H9 (cell line): ENCODE data around the gene ACVR1. TPM values are rescaled to one million over a fixed set of nuclear protein-coding genes. Genes with fewer than 3 reads are reported as not detected.

Experiments used
- DNase-seq: peaks from one replicate; pipeline ENCODE4 v3.0.0-alpha.2; 2017
- H2AFZ ChIP-seq: one replicate; pipeline ENCODE4 v1.6.1; 2013; ENCODE audit warnings: mild to moderate bottlenecking, low read length, control low read depth, moderate library complexity
- H2AK5ac ChIP-seq: 2 replicates; pipeline ENCODE4 v1.6.1; 2013; ENCODE audit warnings: low read length, control low read depth, mixed read lengths; ENCODE audit not compliant: insufficient read length
- H2BK120ac ChIP-seq: one replicate; pipeline ENCODE4 v1.6.1; 2013; ENCODE audit warnings: low read depth, mild to moderate bottlenecking, low read length, control low read depth, inconsistent platforms; ENCODE audit not compliant: poor library complexity, severe bottlenecking
- H2BK12ac ChIP-seq: 2 replicates; pipeline ENCODE4 v1.6.1; 2013; ENCODE audit warnings: low read length, control low read depth, mixed read lengths, low read depth; ENCODE audit not compliant: insufficient read length
- H2BK15ac ChIP-seq: 2 replicates; pipeline ENCODE4 v1.6.1; 2013; ENCODE audit warnings: low read depth, low read length, control low read depth
- H2BK20ac ChIP-seq: one replicate; pipeline ENCODE4 v1.6.1; 2013; ENCODE audit warnings: low read depth, mild to moderate bottlenecking, low read length, control low read depth, inconsistent platforms; ENCODE audit not compliant: poor library complexity, severe bottlenecking
- H2BK5ac ChIP-seq: 2 replicates; pipeline ENCODE4 v1.6.1; 2013; ENCODE audit warnings: low read length, control low read depth, mixed read lengths; ENCODE audit not compliant: insufficient read length
- H3K14ac ChIP-seq: 2 replicates; pipeline ENCODE4 v1.6.1; 2013; ENCODE audit warnings: low read length, control low read depth; ENCODE audit not compliant: insufficient read depth
- H3K18ac ChIP-seq: 2 replicates; pipeline ENCODE4 v1.6.1; 2013; ENCODE audit warnings: low read depth, mild to moderate bottlenecking, mixed read lengths, low read length, control low read depth; ENCODE audit not compliant: insufficient read length
- H3K23ac ChIP-seq: 2 replicates; pipeline ENCODE4 v1.6.1; 2013; ENCODE audit warnings: low read length, control low read depth, mixed read lengths, low read depth; ENCODE audit not compliant: insufficient read length
- H3K23me2 ChIP-seq: 2 replicates; pipeline ENCODE4 v1.6.1; 2013; ENCODE audit warnings: low read depth, mild to moderate bottlenecking, mixed read lengths, low read length, control low read depth; ENCODE audit not compliant: insufficient read length, poor library complexity, severe bottlenecking
- H3K27ac ChIP-seq: 2 replicates; pipeline ENCODE4 v1.5.1; 2013; ENCODE audit warnings: low read length, control low read depth, mixed read lengths, low read depth; ENCODE audit not compliant: insufficient read length
- H3K27me3 ChIP-seq: 2 replicates; pipeline ENCODE4 v1.6.1; 2013; ENCODE audit warnings: low read length, control low read depth, inconsistent platforms; ENCODE audit not compliant: insufficient read depth
- H3K4ac ChIP-seq: 2 replicates; pipeline ENCODE4 v1.6.1; 2013; ENCODE audit warnings: low read depth, mild to moderate bottlenecking, control low read depth, inconsistent platforms, low read length, moderate library complexity
- H3K4me1 ChIP-seq: 2 replicates; pipeline ENCODE4 v1.6.1; 2013; ENCODE audit warnings: low read length, control low read depth, inconsistent platforms; ENCODE audit not compliant: insufficient read depth
- H3K4me2 ChIP-seq: 2 replicates; pipeline ENCODE4 v1.6.1; 2013; ENCODE audit warnings: low read length, control low read depth, mixed read lengths; ENCODE audit not compliant: insufficient read length, insufficient read depth
- H3K56ac ChIP-seq: 2 replicates; pipeline ENCODE4 v1.6.1; 2013; ENCODE audit warnings: low read depth, mild to moderate bottlenecking, mixed read lengths, low read length, control low read depth; ENCODE audit not compliant: insufficient read length
- H3K79me1 ChIP-seq: 2 replicates; pipeline ENCODE4 v1.6.1; 2013; ENCODE audit warnings: low read depth, mild to moderate bottlenecking, moderate library complexity, low read length, control low read depth, inconsistent platforms; ENCODE audit not compliant: insufficient read depth, poor library complexity, severe bottlenecking
- H3K79me2 ChIP-seq: 2 replicates; pipeline ENCODE4 v1.6.1; 2013; ENCODE audit warnings: low read length, control low read depth, inconsistent platforms; ENCODE audit not compliant: insufficient read depth
- H3K9ac ChIP-seq: 2 replicates; pipeline ENCODE4 v1.6.1; 2013; ENCODE audit warnings: low read length, control low read depth, mixed read lengths; ENCODE audit not compliant: insufficient read length; ENCODE audit errors: extremely low read depth
- H3K9me3 ChIP-seq: one replicate; pipeline ENCODE4 v1.6.1; 2013; ENCODE audit warnings: low read depth, low read length, inconsistent platforms; ENCODE audit not compliant: control insufficient read depth
- H3T11ph ChIP-seq: one replicate; pipeline ENCODE4 v1.6.1; 2013; ENCODE audit warnings: mild to moderate bottlenecking, low read length, control low read depth, inconsistent platforms
- H4K20me1 ChIP-seq: one replicate; pipeline ENCODE4 v1.6.1; 2013; ENCODE audit not compliant: control insufficient read depth, insufficient read length, insufficient read depth
- H4K5ac ChIP-seq: 2 replicates; pipeline ENCODE4 v1.6.1; 2013; ENCODE audit warnings: low read depth, mild to moderate bottlenecking, mixed read lengths, low read length, control low read depth; ENCODE audit not compliant: insufficient read length
- H4K8ac ChIP-seq: replicated peaks from 2 replicates; pipeline ENCODE4 v1.6.1; 2013; ENCODE audit warnings: low read length, control low read depth, mixed read lengths, low read depth; ENCODE audit not compliant: insufficient read length
- H4K91ac ChIP-seq: 2 replicates; pipeline ENCODE4 v1.6.1; 2013; ENCODE audit warnings: low read depth, mild to moderate bottlenecking, moderate library complexity, mixed read lengths, low read length, control low read depth; ENCODE audit not compliant: insufficient read length
- H3K27ac Mint-ChIP-seq, 3 experiments: 2 replicates in 2 of 3; 3 replicates in 1 of 3; pipeline ENCODE4 v1.8.0; 2020 to 2021; ENCODE audit warnings: mixed read lengths in 3 of 3, mild to moderate bottlenecking in 1 of 3, moderate library complexity in 1 of 3
- H3K27me3 Mint-ChIP-seq: 2 replicates; pipeline ENCODE4 v1.8.0; 2021; ENCODE audit warnings: low read depth, mild to moderate bottlenecking, moderate library complexity, mixed read lengths
- H3K36me3 Mint-ChIP-seq, 3 experiments: 2 replicates in 2 of 3; 3 replicates in 1 of 3; pipeline ENCODE4 v1.8.0; 2020 to 2021; ENCODE audit warnings: low read depth in 3 of 3, mixed read lengths in 3 of 3; ENCODE audit not compliant: insufficient read depth in 1 of 3
- H3K4me1 Mint-ChIP-seq, 2 experiments: 2 replicates each; pipeline ENCODE4 v1.8.0; 2020; ENCODE audit warnings: mixed read lengths in 2 of 2
- H3K4me3 Mint-ChIP-seq, 2 experiments: 2 replicates in 1 of 2; 3 replicates in 1 of 2; pipeline ENCODE4 v1.8.0; 2020 to 2021; ENCODE audit warnings: mild to moderate bottlenecking in 2 of 2, mixed read lengths in 2 of 2, moderate library complexity in 1 of 2
- H3K9me3 Mint-ChIP-seq, 2 experiments: 2 replicates in 1 of 2; 3 replicates in 1 of 2; pipeline ENCODE4 v1.8.0; 2020; ENCODE audit warnings: mild to moderate bottlenecking in 2 of 2, mixed read lengths in 2 of 2, moderate library complexity in 1 of 2
- WGBS: extraction: QIAGEN DNeasy Blood & Tissue Kit; methylation state at CpG from one replicate; pipeline ENCODE4 v1.1.7; 2013; ENCODE audit warnings: missing lambda C conversion rate, low lambda C conversion rate, mixed read lengths; ENCODE audit not compliant: insufficient read length; ENCODE audit errors: extremely low coverage; 5-methylcytosine and 5-hydroxymethylcytosine counted together
- total RNA-seq: library from RNA; stranded (reverse); gene quantifications from 2 replicates; pipeline ENCODE4 v1.2.1, GENCODE V29; 2021
- TF ChIP-seq, protein P1 (sequence below): fragments of 200-600 bp; sonication (generic); conservative IDR thresholded peaks from 3 replicates; pipeline ENCODE4 v1.8.0; 2021; ENCODE audit warnings: antibody characterized with exemption, mild to moderate bottlenecking

ACVR1 gene
- total RNA-seq, 1 experiment from 2014 or later: 21.2 TPM

DNA sequence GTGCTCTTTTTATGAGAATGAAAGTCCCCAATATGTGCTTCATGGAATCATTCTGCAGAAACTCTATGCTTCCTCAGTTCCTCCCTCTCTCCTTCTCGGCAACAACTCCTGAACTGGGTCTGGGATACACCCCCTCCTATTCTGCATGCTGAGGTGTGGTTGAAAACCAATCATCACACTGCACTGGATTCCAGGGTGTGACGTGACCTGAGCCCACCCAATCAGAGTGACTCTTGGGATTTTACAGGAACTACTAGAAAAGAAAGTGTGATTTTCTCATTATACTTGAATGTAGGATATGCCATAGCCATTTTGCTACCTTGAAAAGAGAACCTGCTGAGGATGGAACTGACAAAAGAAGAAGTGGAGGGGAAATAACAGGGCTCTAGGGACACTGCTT is 36.3 kb downstream of the ACVR1 start:
- Mint-ChIP-seq H3K4me1 (peaks cover 64% of the 10 kb centered on the region in 2 experiments), H3K9me3 (no peaks in the 10 kb centered on the region), H3K36me3 (no peaks in the 10 kb centered on the region), H3K4me3 (peak overlapping the region in 1 of 2 experiments; percentile 58; a peak in 2 of 5 replicates), H3K27ac (peak overlapping the region in 2 of 3 experiments; percentile 45 to 87; a peak in 3 of 7 replicates), H3K27me3 (no peaks in the 10 kb centered on the region)
- TF ChIP-seq, protein P1, sequence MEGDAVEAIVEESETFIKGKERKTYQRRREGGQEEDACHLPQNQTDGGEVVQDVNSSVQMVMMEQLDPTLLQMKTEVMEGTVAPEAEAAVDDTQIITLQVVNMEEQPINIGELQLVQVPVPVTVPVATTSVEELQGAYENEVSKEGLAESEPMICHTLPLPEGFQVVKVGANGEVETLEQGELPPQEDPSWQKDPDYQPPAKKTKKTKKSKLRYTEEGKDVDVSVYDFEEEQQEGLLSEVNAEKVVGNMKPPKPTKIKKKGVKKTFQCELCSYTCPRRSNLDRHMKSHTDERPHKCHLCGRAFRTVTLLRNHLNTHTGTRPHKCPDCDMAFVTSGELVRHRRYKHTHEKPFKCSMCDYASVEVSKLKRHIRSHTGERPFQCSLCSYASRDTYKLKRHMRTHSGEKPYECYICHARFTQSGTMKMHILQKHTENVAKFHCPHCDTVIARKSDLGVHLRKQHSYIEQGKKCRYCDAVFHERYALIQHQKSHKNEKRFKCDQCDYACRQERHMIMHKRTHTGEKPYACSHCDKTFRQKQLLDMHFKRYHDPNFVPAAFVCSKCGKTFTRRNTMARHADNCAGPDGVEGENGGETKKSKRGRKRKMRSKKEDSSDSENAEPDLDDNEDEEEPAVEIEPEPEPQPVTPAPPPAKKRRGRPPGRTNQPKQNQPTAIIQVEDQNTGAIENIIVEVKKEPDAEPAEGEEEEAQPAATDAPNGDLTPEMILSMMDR: no peak
- DNase-seq: no peak
- Histone ChIP-seq H2BK5ac (no peak overlapping the region), H3K9me3 (no peaks in the 10 kb centered on the region), H3K79me1 (no peaks in the 10 kb centered on the region), H2BK120ac (no peak overlapping the region), H3T11ph (no peak overlapping the region), H4K91ac (no peak overlapping the region), H4K8ac (no peak overlapping the region), H3K9ac (no peak overlapping the region), H3K27ac (no peak overlapping the region), H3K4me2 (peak overlapping the region; percentile 2), H3K4me1 (peaks cover 34% of the 10 kb centered on the region), H4K5ac (no peak overlapping the region), H3K23ac (no peak overlapping the region), H2BK20ac (no peak overlapping the region), H4K20me1 (no peaks in the 10 kb centered on the region), H3K56ac (no peak overlapping the region), H2AFZ (no peak overlapping the region), H3K23me2 (no peaks in the 10 kb centered on the region), H3K18ac (no peak overlapping the region), H3K27me3 (no peaks in the 10 kb centered on the region), H2BK15ac (no peak overlapping the region), H3K14ac (no peak overlapping the region), H3K79me2 (no peaks in the 10 kb centered on the region; the same call in 1 of the 2 replicates), H2AK5ac (no peak overlapping the region), H2BK12ac (no peak overlapping the region), H3K4ac (no peak overlapping the region)
- WGBS: no CpG with 5 or more reads among the region's 2 CpGs
